ENCODE results near the gene TTLL8. TPM values are rescaled to one million over a fixed set of nuclear protein-coding genes. Genes with fewer than 3 reads are reported as not detected.

The TTLL8 gene
- total RNA-seq, 1 experiment from 2014 or later: not detected

GRCh38 chr22:50072714-50073538 lies 14.8 kb upstream of the TTLL8 start:
- no peaks in the 10 kb centered on the region for H3K4me1 Mint-ChIP-seq
- POLR2A ChIA-PET: no interaction called here
- no peak overlapping the region for H3K4me3 Mint-ChIP-seq
- DNase-seq (ENCODE audit: low spot score) (no peak), ATAC-seq (no peak)
- no peaks in the 10 kb centered on the region for H3K9me3 Mint-ChIP-seq
- no peak overlapping the region for H3K27ac Mint-ChIP-seq
- no peak for TF ChIP-seq IRF2 (CRISPR knock-in tag; IDR thresholded peaks at IDR 0.05; ENCODE audit: borderline replicate concordance, low read depth)
- TF ChIP-seq RORB (CRISPR knock-in tag; IDR thresholded peaks at IDR 0.05): no peak
- TF ChIP-seq GABPB1 (CRISPR knock-in tag; IDR thresholded peaks at IDR 0.05): no peak
- no peak for TF ChIP-seq ZNF532 (CRISPR knock-in tag; IDR thresholded peaks at IDR 0.05; ENCODE audit: borderline replicate concordance)
- TF ChIP-seq PRDM15 (CRISPR knock-in tag; IDR thresholded peaks at IDR 0.05): no peak
- no peak for TF ChIP-seq NR1H2 (CRISPR knock-in tag; IDR thresholded peaks at IDR 0.05)
- H3K36me3 Mint-ChIP-seq: no peaks in the 10 kb centered on the region
- no peaks in the 10 kb centered on the region for H3K27me3 Mint-ChIP-seq (ENCODE audit: low read depth)
- CTCF ChIA-PET: interaction anchor here (1.3 to 2.9 kb wide), 4 partner anchors 14 to 69 kb away, joined by 3 to 13 read pairs (median 7); no protein-coding TSS in a partner anchor

- no peaks in the 10 kb centered on the region for H3K27me3 Mint-ChIP-seq (ENCODE audit: low read depth)
These were observed 14.1 kb upstream of the TTLL8 start for GRCh38 chr22:50072167-50072555.

More at GRCh38 chr22:50072167-50072555, 14.1 kb upstream of the TTLL8 start:
- TF ChIP-seq PREB (CRISPR knock-in tag; IDR thresholded peaks at IDR 0.05; ENCODE audit: borderline replicate concordance) (no peak), ZNF263 (CRISPR knock-in tag; IDR thresholded peaks at IDR 0.05; ENCODE audit: low read depth) (no peak), ZNF532 (CRISPR knock-in tag; IDR thresholded peaks at IDR 0.05; ENCODE audit: borderline replicate concordance) (no peak), IRF2 (CRISPR knock-in tag; IDR thresholded peaks at IDR 0.05; ENCODE audit: borderline replicate concordance, low read depth) (no peak), EMX1 (CRISPR knock-in tag; IDR thresholded peaks at IDR 0.05) (no peak), MYBL2 (CRISPR knock-in tag; IDR thresholded peaks at IDR 0.05) (no peak), E2F1 (CRISPR knock-in tag; IDR thresholded peaks at IDR 0.05) (no peak), MXD4 (CRISPR knock-in tag; IDR thresholded peaks at IDR 0.05; ENCODE audit: borderline replicate concordance) (no peak)
- ATAC-seq: no peak
- ChIA-PET POLR2A (no interaction called here), CTCF (interaction anchor here (1.3 to 2.4 kb wide), 3 partner anchors 13 to 70 kb away, joined by 3 to 10 read pairs (median 4); no protein-coding TSS in a partner anchor)
- Mint-ChIP-seq H3K36me3 (no peaks in the 10 kb centered on the region), H3K27ac (no peak overlapping the region), H3K4me1 (no peaks in the 10 kb centered on the region), H3K9me3 (no peaks in the 10 kb centered on the region), H3K4me3 (no peak overlapping the region)
- DNase-seq (ENCODE audit: low spot score): no peak

Measured in WTC11 (cell line).